Caco-2 (cell line): ENCODE results near the gene MIA2. TPM values are rescaled to one million over a fixed set of nuclear protein-coding genes. Genes with fewer than 3 reads are reported as not detected.

Source experiments
- BruUV-seq: library from RNA; stranded (reverse); fragments of 400-500 nt; replicated peaks from 2 replicates; lab custom pipeline; 2021; lab: Mats Ljungman, UMichigan
- CTCF ChIA-PET: fragments of 300-600 bp; sonication (Branson Sonifier 250); formaldehyde crosslinking; loops from one replicate; lab custom pipeline; 2022; ENCODE audit warnings: antibody characterized with exemption; lab: Charles Lee
- POLR2A ChIA-PET: fragments of 300-600 bp; sonication (Branson Sonifier 250); formaldehyde crosslinking; loops from one replicate; lab custom pipeline; 2022; ENCODE audit warnings: antibody characterized with exemption; lab: Charles Lee
- DNase-seq, 2 experiments: peaks; one replicate each; pipeline versions ENCODE4 v3.0.0 to v3.0.0-alpha.2; 2020 to 2022
- H3K27me3 ChIP-seq: replicated peaks from 2 replicates; pipeline ENCODE4 v1.6.0; 2011; ENCODE audit warnings: low read length; ENCODE audit not compliant: control insufficient read depth, insufficient read depth
- H3K36me3 ChIP-seq: 2 replicates; pipeline ENCODE4 v1.5.1; 2011; ENCODE audit warnings: low read length; ENCODE audit not compliant: control insufficient read depth, insufficient read depth
- H3K4me1 ChIP-seq: fragments of 250-450 bp; sonication (Bioruptor Pico); 2 replicates; pipeline ENCODE4 v1.5.1; 2020; ENCODE audit warnings: mild to moderate bottlenecking
- H3K4me3 ChIP-seq: 2 replicates; pipeline ENCODE4 v1.5.1; 2011; ENCODE audit warnings: low read depth, mild to moderate bottlenecking, control low read depth, low read length
- H3K9me3 ChIP-seq: fragments of 250-450 bp; sonication (Bioruptor Pico); 2 replicates; pipeline ENCODE4 v1.5.1; 2020; ENCODE audit warnings: mild to moderate bottlenecking, moderate library complexity
- H3K27ac Mint-ChIP-seq: one replicate; pipeline ENCODE4 v1.8.0; 2022; ENCODE audit warnings: mixed read lengths; ENCODE audit not compliant: unreplicated experiment
- H3K27me3 Mint-ChIP-seq: one replicate; pipeline ENCODE4 v1.8.0; 2022; ENCODE audit warnings: mixed read lengths; ENCODE audit not compliant: insufficient read depth, unreplicated experiment
- H3K36me3 Mint-ChIP-seq: one replicate; pipeline ENCODE4 v1.8.0; 2022; ENCODE audit warnings: mild to moderate bottlenecking, mixed read lengths; ENCODE audit not compliant: insufficient read depth, unreplicated experiment
- H3K4me1 Mint-ChIP-seq: one replicate; pipeline ENCODE4 v1.8.0; 2022; ENCODE audit warnings: low read depth, mixed read lengths; ENCODE audit not compliant: unreplicated experiment
- H3K4me3 Mint-ChIP-seq: one replicate; pipeline ENCODE4 v1.8.0; 2022; ENCODE audit warnings: mild to moderate bottlenecking, moderate library complexity, mixed read lengths; ENCODE audit not compliant: unreplicated experiment
- H3K9me3 Mint-ChIP-seq: one replicate; pipeline ENCODE4 v1.8.0; 2022; ENCODE audit warnings: mixed read lengths; ENCODE audit not compliant: unreplicated experiment
- CTCF ChIP-seq, 2 experiments: fragments of 200-600 bp in 1 of 2; IDR thresholded peaks; 1 replicate in 1 of 2; 2 replicates in 1 of 2; pipeline versions ENCODE4 v1.5.1 to v1.8.0; 2011 to 2022; ENCODE audit warnings: antibody characterized with exemption in 1 of 2, control low read depth in 1 of 2, inconsistent platforms in 1 of 2, low read depth in 1 of 2, low read length in 1 of 2, mild to moderate bottlenecking in 1 of 2, moderate library complexity in 1 of 2; ENCODE audit not compliant: insufficient read depth in 1 of 2, severe bottlenecking in 1 of 2, unreplicated experiment in 1 of 2
- intact Hi-C: fragments of 100-400 bp; cut with micrococcal nuclease; formaldehyde crosslinking; loops from one replicate; pipeline ENCODE4 v1.10.0; 2022; ENCODE audit not compliant: unreplicated experiment
- total RNA-seq: library from RNA; stranded (reverse); gene quantifications from 2 replicates; pipeline ENCODE4 v1.2.3, GENCODE V29; 2022

MIA2 gene
- total RNA-seq, 1 experiment from 2014 or later = 71.5 TPM

- no peaks in the 10 kb centered on the region for H3K9me3 ChIP-seq
- DNase-seq = no peak
- CTCF ChIA-PET = interaction anchor here (0.7 kb wide), 1 partner anchor 284 kb away, joined by 4 read pairs; no protein-coding TSS in a partner anchor
- H3K4me3 ChIP-seq = no peak overlapping the region
- H3K27me3 Mint-ChIP-seq = no peaks in the 10 kb centered on the region
- H3K27ac Mint-ChIP-seq = no peak overlapping the region
- H3K4me3 Mint-ChIP-seq = no peak overlapping the region
- intact Hi-C loops = no loop called here
- peaks cover 2% of the 10 kb centered on the region; the same call in 1 of the 2 replicates for H3K4me1 ChIP-seq
- no peaks in the 10 kb centered on the region for H3K36me3 Mint-ChIP-seq
- H3K9me3 Mint-ChIP-seq = no peaks in the 10 kb centered on the region
- H3K4me1 Mint-ChIP-seq = no peaks in the 10 kb centered on the region
- BruUV-seq = no TSS peak
- POLR2A ChIA-PET = interaction anchor here (0.6 kb wide), 1 partner anchor 322 kb away, joined by 6 read pairs; no protein-coding TSS in a partner anchor
- no peak for TF ChIP-seq CTCF (IDR thresholded peaks at IDR 0.05; ENCODE audit: insufficient read depth in 1 of 2, low read depth in 1 of 2, low read length in 1 of 2, severe bottlenecking in 1 of 2, unreplicated experiment in 1 of 2)
- no peaks in the 10 kb centered on the region for H3K27me3 ChIP-seq
- no peaks in the 10 kb centered on the region; the same call in 1 of the 2 replicates for H3K36me3 ChIP-seq
These were observed 164.7 kb downstream of the MIA2 start for GRCh38 chr14:39398382-39398781.

- Mint-ChIP-seq H3K4me1 (no peaks in the 10 kb centered on the region), H3K4me3 (no peak overlapping the region), H3K27ac (no peak overlapping the region), H3K9me3 (peaks cover 11% of the 10 kb centered on the region), H3K27me3 (no peaks in the 10 kb centered on the region), H3K36me3 (no peaks in the 10 kb centered on the region)
- intact Hi-C loops = no loop called here
- ChIA-PET POLR2A (no interaction called here), CTCF (no interaction called here)
- Histone ChIP-seq H3K4me3 (no peak overlapping the region), H3K27me3 (no peaks in the 10 kb centered on the region), H3K36me3 (no peaks in the 10 kb centered on the region), H3K4me1 (no peaks in the 10 kb centered on the region), H3K9me3 (no peaks in the 10 kb centered on the region)
- TF ChIP-seq CTCF (IDR thresholded peaks at IDR 0.05; ENCODE audit: insufficient read depth in 1 of 2, low read depth in 1 of 2, low read length in 1 of 2, severe bottlenecking in 1 of 2, unreplicated experiment in 1 of 2) = no peak
- no TSS peak for BruUV-seq
- DNase-seq = no peak
These were observed 172.8 kb downstream of the MIA2 start for GRCh38 chr14:39406560-39406959.

- no peaks in the 10 kb centered on the region for H3K4me1 Mint-ChIP-seq
- intact Hi-C loops = no loop called here
- H3K27me3 Mint-ChIP-seq = no peaks in the 10 kb centered on the region
- CTCF ChIA-PET = interaction anchor here (0.6 to 1.3 kb wide), 2 partner anchors 16 to 596 kb away, joined by 3 to 5 read pairs; partner anchors contain the start of gene FBXO33
- Histone ChIP-seq H3K9me3 (peaks cover 4% of the 10 kb centered on the region; the same call in 1 of the 2 replicates), H3K4me3 (no peak overlapping the region), H3K4me1 (no peaks in the 10 kb centered on the region), H3K36me3 (no peaks in the 10 kb centered on the region), H3K27me3 (no peaks in the 10 kb centered on the region)
- POLR2A ChIA-PET = no interaction called here
- DNase-seq = no peak
- H3K27ac Mint-ChIP-seq = no peak overlapping the region
- no peak overlapping the region for H3K4me3 Mint-ChIP-seq
- peaks cover 24% of the 10 kb centered on the region for H3K9me3 Mint-ChIP-seq
- BruUV-seq = no TSS peak
- H3K36me3 Mint-ChIP-seq = no peaks in the 10 kb centered on the region
- no peak for TF ChIP-seq CTCF (IDR thresholded peaks at IDR 0.05; ENCODE audit: insufficient read depth in 1 of 2, low read depth in 1 of 2, low read length in 1 of 2, severe bottlenecking in 1 of 2, unreplicated experiment in 1 of 2)
These were observed 182.4 kb downstream of the MIA2 start for GRCh38 chr14:39416072-39416471.
